Superior temporal gyrus (tissue), 1 donor: ENCODE data around the gene HHIPL1.
A peak's percentile ranks its signal among the peaks of the same experiment; 100 is the strongest.

ENCODE experiments used
- DNase-seq: peaks from one replicate; pipeline ENCODE4 v3.0.0-alpha.2; 2016; ENCODE audit errors: extremely low spot score

Gene HHIPL1

DNA sequence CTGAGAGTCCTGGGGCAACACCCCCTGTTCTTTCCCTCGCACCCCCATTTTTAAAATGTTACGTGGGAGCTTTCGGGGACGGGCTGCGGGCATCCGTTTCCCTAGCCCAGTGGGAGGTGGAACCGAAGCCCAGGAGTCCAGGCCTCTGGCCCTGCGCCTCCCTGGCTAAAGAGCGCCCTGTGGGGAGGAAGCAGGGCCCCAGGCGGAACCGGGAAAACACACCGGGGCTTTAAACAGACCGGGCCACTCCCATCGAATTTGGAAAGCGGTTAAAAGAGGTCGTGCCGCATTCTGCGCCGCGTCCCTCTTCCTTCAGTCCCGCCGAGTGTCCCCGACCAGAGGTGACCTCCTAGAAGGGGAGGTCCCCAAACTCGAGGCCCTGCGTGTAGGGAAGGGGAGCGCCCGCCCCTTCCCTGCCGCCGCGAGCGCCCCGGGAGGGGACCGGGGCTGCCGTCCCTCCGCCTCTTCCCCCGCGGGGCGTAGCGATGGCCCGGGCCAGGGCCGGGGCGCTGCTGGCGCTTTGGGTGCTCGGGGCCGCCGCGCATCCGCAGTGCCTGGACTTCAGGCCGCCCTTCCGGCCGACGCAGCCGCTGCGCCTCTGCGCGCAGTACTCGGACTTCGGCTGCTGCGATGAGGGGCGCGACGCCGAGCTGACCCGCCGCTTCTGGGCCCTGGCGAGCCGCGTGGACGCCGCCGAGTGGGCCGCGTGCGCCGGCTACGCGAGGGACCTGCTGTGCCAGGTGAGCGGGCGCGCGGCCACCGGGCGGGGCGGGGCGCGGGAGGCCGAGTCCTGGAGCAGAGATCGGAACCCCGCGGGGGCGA is at the start of gene HHIPL1:
Gene HHIPL1 (plus strand): TSS at position 407 of the 822 bp plus-strand sequence. CDS start 79 bp downstream, at position 486.
- DNase-seq = no peak

DNA sequence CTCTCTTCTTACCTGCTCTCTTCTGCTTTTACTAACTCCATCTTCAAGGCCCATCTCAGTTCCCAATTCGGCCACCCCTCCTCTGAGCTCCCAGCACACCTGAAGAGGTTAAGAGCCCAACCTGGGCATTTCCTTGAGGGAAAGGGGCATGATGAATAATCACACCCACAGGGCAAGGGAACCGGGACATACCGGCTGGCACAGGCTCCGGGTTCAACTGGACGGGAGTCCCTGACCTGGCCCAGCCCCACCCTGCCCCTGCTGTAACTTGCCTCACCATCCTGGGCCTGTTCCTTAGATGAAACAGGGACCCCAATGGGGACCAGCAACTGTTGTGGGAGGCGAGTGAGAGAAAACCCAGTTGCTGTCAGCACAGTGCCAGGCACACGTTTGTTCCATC is 49.4 kb upstream of the HHIPL1 start:
- no peak for DNase-seq

DNA sequence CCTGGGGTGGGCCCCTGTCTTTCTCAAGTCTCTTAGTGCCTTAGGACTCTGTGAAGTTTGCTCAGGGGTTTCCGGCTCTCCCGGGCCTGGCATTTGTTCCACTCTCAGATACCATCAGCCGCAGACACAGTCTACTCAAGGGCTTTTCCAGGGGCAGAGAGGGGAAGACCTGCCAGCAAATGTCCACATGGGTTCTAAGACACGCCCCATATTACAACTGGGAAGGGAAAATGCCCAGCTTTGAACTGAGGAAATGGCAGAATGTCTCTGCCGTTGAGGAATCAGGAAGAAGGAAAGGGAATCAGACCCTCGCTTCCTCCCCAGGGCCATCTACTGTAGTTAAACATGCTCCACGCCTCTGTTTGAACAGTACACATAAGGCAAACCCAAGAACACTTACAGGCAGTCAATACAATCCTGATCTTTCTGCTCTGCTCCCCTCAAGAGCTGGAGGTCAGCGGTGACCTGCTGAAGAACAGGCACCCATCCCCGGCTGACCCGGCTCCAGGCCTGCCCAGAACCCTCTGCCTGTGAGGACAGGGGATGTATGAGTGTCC is 48.8 kb upstream of the HHIPL1 start:
- DNase-seq = no peak

DNA sequence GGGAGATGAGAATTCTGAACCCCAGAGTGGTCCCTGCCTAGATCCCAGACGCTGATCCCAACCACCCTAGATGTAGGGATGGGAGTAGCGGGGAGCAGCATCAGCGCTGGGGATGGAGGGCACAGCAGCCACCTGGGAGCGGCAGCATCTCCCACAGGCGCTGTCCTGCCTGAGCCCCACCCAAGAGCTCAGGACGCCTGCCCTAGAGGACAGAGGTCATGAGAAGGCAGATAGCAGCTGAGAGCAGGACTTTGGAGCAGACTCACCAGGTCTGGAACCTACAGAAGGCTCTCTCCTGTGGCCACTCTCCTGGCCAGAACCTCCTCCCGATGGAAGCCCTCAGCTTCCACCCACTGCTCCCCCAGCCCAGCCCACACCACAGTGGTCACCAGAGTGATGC is 48.2 kb upstream of the HHIPL1 start:
- DNase-seq = no peak

DNA sequence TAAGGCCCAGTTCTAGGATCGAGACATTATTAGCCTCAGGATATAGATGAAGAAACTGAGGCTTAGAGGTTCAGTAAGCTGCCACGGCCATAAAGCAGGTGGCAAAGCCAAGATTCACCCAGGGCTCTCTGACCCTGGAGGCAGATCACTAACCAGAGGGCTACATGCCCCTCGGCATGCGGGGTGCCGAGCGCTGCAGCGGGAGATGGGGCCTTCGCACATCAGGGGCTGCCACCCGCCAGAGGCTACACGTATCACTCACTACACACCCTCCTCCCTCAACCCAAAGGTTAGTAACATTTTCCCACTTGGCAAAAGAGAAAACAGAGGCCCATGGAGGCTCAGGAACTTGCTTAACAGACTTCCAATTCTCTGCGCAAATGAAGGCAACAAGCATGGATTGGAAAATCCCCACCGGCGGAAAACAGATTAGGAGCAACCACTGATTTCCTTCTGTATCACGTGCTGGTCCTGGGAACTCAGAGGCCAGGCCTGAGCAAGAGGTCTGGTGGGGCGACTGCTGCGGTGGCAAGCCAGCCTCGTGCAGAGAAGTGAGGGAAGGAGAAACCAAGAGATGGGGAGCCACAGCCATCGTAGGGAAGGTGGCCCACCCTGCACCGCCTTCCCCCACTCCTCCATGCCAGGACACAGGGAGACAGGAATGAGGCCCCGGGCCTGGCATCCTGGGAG is 46.9 kb upstream of the HHIPL1 start:
- no peak for DNase-seq

DNA sequence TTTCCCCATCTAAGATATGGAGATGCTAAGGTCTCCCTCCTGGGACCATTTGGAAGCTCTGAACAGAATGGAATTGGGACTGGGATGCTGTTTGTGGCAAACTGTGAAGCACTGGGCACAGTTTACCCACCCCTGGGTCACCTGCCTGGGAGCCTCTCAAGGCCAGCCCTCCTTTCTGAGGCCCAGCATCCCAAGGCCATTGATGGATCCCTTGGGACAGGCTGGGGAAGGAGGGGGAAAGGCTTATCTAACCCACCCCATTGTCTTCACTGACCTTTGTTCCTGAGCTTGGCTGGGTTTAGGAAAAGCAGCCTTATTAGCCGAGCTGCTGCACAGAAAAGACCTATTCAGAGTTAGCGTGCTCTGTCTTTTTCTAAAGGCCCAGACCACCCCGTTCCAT is 46.2 kb upstream of the HHIPL1 start:
- peak; percentile 39 for DNase-seq

DNA sequence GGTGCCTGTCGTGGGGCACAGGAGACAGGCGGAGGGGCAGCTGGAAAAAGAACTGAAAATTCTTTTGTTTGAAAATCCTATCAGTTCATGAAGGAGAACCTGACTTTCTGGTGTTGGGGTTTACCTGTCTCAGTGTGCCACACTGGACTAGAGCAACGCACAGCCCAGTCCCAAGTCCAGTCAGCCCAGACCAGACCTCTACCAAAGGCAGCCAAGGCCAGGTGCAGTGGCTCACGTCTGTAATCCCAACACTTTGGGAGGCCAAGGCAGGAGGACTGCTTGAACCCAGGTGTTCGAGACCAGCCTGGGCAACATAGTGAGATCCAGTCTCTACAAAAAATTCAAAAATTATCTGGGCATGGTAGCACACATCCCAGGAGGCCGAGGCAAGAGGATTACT is 45.5 kb upstream of the HHIPL1 start:
- DNase-seq = no peak

DNA sequence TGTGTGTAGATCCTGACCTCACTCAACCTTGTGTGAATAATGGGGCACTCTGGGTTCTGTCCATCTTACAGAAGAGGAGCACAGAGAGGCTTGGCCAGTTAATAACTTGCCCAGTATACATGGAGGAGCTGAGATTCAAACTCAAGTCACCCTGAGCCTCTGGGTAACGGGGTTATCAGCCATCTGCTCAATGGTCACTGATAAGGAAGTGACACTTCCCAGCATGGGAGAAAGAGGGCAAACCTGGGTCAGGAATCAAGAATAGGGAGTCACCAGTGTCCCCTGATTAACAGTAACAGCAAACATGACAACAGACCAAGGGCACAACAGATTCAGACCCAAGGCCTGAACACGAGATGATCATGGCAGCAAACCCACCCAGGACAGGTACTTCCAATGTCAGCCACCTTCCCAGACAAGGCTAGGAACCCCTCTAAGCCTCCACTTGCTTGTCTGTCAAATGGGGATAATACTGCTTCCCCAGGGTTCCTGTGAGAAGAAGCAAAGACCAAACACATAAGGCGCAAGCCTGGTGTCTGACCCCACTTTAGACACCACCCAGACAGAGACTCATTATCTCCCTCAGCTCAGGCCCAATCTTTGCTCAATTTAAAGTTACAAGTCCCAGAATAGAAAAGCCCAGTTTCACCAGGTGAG is 44.6 kb upstream of the HHIPL1 start:
- DNase-seq = no peak

DNA sequence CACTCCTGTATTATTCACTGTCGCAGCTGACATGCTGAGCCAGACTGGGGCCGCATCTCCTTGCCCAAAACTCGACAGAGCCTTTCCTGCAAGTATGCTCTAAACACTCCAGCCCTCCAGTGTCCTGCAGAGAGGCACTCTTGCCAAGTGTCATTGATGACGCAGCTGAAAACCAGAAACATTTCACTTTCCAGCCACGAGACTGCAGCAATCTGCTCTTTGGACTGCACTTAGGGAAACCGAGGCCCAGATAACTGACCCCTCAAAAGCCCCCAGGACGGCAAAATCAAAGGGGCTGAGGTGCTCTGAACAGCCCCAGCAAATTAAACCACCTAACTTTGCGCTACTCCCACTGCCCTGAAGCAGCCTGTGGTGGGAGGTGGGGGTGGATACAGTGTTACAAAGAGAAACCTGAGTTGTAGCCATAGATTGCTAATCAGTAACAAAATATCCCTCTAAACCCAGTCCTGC is 43.5 kb upstream of the HHIPL1 start:
- peak; percentile 47 for DNase-seq

DNA sequence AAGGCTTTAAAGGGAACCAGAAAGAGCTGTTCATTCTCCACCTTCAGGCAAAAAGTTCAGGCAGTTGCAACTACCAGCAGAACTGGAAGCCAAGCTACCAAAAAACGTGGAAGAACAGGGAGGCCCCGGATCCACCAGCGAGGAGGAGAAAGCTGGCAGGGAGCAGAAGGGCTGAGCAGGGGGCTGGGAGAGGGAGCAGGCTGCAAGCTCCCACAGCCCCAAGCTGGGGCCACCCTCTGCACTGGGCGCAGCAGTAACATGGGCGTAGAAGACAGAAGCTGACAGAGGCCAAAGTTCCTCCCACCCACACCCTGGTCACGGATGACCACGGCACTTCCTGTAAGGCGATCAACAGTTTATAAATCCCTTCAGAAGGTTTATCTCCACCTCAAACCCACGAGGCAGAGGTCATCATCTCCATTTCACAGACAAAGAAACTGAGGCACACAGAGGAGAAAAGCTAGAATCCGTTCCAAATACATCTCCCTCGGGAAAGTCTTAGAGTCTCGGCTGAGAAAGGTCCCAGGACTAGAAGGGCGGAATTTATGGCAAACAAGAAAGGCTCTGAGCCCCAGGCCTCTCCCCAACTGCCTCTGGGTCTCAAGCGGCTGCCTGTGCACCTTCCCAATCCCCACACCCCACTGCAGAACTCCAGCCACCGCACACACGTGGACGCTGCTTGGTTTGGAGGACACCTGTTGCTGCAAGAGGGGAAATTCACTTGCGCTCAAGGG is 42.7 kb upstream of the HHIPL1 start:
- no peak for DNase-seq

DNA sequence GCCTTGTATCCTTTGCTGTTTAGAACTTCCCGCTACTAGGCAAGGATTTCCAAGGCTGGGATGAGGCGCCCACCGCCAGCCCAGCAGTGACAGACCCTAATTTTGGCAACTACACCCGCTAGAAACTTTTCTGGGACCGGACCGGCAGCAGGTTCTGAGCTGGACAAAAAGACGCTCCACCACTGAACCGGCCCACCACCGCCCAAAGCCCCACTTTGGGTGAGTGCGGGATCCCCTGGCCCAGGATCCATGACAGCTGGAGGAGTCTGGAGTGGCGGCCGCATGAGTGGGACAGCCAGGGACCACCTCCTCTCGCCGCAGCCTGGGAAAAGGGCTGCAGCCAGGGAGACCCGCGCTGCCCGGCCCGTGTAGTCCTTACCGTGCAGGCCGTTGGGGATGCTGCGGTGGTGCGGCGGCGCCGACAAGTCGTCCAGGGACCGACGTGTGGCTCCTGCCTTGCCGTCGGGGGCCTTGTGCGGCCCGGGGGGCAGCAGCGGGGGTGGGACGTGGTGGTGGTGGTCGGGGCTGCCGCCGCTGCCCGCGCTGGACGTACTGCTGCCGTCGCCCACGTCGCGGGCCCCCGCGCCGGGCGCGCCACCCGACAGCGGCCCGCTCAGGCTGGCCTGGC is 42.0 kb upstream of the HHIPL1 start:
- no peak for DNase-seq

DNA sequence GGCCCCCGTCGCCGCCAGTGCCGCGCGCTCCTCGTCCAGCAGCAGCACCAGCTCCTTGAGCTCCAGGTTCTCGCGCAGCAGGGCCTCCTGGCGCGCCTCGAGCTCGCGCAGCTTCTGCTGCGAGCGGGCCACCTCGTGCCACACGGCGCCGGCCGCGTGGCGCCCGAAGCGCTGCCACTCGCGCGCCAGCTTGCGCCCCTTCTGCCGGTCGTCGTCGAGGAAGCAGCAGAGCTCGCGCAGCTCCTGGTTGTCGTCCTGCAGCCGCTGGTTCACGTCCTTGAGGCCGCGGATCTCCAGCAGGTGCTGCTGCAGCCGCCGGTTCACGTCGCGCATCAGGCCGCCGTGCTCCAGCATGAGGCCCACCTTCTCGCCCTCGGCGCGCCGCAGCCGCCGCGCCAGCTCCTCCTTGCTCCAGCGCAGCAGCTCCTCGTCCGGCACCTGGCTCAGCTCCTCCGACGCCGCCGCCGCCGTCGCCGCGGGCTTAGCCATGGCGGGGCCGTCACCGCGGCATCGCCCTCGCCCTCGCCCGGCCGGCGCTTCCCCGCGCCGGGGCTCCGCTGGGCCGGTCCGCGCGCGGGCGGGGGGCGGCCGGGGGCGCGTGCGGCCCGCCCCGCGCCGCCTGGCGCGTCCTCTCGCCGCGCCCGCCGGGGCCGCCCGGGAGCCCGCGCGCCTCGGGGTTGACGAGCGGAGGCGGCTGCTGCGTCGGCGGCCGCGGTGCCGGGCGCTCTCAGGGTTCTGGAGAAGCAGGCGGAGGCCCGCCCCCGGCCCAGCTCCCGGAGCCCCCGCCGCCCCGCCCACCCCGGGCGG is 41.3 kb upstream of the HHIPL1 start, which contains the start of gene CCDC85C:
Gene CCDC85C (minus strand): TSS at position 737 of the 807 bp plus-strand sequence. CDS start 248 bp downstream, at position 489.
- no peak for DNase-seq

DNA sequence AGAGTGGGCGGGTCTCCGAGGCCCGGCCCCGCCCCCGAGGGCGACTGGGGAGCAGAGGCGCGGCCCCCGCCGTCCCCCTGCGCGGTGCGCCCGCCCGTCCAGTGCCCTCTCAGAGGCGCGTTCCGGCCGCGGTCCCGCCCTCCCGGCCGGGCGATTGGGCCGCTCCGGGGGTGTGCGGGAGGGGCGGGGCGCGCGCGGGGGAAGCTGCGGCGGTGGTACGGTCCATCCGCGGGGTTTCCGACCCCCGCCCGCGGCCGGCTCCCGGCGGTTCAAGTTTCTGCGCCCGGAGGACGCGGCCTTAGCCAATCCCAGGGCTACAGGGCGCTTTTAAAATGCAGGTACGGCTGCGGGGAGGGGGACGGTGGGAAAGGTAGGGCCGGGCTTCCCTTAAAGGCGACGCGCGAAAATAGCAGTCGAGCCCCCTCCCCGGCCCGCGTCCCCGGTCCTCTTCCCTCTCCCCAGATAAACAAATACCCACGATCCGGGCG is 40.6 kb upstream of the HHIPL1 start:
- peak; percentile 87 for DNase-seq

DNA sequence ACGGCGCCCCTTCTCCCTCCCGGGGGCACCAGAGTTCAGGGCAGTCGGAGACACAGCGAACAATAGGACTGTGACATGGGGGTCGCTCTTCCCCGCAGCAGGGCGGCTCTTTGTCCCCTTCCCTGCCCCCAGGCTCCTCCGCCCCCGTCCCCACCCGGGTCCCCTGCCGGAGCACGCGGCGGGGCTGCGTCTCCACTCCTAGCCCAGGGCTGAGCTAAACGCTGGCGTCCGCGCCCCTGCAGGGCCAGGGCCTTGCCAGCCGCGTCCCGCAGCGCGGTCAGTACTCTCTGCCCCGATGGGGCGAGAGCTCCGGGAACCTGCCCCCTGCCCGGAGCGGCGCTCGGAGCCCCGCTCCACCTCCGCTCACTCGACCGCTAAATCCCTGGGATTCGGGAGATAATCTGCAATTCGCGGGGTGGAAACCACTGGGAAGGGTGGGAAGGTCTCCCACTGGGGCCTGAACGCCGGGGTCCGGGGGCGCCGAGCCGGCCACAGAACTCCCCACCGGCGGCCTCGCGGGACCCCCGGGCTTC is 40.1 kb upstream of the HHIPL1 start:
- DNase-seq = no peak

DNA sequence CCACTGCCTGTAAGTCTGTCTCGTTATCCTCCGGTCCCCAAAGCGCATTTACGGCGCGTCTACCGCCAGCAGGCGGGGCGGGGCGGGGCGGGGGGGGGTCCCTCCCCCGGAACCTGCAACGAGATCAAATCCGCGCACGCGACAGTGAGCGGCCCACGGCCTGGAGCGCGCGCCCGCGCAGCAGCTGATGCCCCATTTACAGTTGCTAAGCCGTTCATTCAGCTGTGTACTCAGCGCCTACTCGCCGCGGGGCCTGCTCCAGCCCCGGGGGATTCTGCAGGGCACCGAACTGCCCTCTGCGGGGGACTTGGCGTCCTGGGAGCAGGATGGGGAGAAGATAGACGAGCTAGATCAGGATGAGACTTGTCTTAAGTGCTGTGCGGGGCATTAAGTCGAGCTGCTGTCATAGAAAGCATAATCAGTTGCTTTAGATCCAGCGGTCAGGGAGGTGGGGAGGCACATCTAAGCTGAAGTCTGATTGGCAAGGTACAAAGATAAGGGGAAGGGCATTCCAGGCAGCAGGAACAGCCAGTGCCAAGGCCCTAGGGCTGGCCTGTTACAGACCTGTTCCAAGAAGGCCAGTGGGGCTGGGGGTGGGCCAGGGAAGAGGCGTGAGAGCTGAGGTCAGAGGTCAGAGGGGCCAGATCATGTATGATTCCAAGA is 39.5 kb upstream of the HHIPL1 start:
- peak; percentile 48 for DNase-seq

DNA sequence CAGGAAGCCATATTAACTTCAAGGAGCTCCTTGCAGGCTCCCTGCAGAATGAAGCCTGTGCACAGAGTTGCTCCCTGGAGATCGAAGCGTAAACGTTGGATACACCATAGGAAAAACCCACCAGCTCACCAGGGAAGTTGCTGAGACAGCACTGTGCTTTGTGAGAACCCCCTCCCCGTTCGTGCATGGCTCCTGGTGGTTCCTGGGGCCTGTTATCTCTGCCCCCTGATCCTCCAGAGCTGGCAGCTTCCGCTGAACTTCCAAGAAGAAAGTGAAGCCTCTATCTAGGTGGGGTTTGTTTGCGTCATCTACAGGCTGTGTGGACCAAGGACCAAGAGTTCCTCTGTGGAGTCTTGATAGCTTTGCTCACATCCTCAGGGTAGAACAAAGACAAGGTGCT is 38.6 kb upstream of the HHIPL1 start:
- DNase-seq = no peak

DNA sequence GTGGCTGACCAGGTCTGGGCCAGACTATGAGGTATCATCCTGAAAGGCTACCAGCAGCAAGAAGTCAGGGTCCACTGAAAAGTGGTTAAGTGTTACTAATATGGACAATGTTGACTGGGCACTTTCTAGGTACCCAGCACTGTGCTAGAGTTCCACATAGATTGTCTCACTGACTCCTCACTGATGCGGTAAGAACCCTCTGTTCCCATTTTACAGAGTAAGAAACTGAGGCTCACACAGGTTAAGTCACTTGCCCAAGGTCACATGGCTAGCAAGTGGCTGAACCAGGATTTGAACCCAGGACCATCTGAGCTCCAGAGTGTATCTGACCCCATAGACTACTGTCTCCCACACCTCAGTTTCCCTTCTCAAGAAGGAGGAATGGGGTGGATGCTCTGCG is 36.3 kb upstream of the HHIPL1 start:
- DNase-seq = no peak

DNA sequence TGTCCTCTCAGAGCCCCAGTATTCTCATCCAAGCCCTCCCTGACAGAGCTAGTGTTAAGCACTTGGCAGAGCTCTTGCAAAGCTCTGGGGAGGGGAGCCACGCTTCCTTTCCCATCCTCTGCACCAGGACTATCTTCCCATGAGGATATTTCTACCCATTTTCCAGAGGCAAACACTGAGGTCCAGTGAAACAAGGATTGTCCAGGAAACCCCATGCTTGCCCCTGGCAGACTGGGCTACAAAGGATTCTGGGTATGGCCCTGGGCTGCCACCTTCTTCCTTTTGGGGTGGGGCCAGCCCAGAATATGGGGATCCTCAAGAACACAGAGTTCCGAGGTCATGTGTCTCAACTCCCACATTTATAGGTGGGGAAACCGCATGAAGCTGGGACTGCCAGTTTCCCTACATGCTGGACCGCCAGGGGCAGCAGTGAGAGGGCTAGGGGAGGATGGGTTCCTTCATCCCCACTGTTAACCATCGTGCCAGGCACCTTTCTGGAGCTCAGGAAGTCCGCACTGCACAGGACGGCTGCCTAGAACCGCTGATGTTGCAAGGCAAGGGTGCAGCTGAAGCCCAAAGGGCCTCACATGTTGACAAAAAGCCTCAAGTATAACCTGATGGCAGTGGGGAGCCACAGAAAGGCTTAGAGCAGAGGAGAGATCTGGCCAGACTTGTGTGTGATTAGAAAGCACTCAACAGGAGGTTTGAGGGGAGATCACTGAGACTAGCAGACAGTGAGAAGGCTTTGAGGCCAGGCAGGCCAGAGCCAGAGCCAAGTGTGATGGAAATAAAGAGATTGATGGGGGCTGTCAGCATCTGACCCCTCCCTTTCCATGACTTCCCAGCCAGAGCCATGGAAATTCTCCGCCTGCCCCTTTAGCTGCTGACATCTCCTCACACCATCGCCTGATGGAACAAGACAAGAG is 35.4 kb upstream of the HHIPL1 start:
- DNase-seq = no peak
